IMR-90 (cell line): ENCODE results near the gene PPP1R9B. TPM values are rescaled to one million over a fixed set of nuclear protein-coding genes. Genes with fewer than 3 reads are reported as not detected.

Experiments used
- ATAC-seq: fragments of 200-7000 bp; cut with Tn5 transposase; 2 replicates; pipeline ENCODE4 v1.9.1; 2020; ENCODE audit warnings: low read depth, mild to moderate bottlenecking, moderate library complexity
- BruUV-seq: library from RNA; stranded (reverse); fragments of 400-500 nt; replicated peaks from 2 replicates; lab custom pipeline; 2021; lab: Mats Ljungman, UMichigan
- CTCF ChIA-PET: fragments of 300-600 bp; formaldehyde crosslinking; extraction: SDS; loops from one replicate; lab custom pipeline; 2021; ENCODE audit warnings: antibody characterized with exemption; lab: Yijun Ruan, JAX
- POLR2A ChIA-PET: fragments of 300-600 bp; sonication (Branson Sonifier 250); formaldehyde crosslinking; loops from one replicate; lab custom pipeline; 2022; ENCODE audit warnings: antibody characterized with exemption; ENCODE audit not compliant: unreplicated experiment; lab: Charles Lee
- DNase-seq: peaks from one replicate; pipeline ENCODE4 v3.0.0; 2013
- H2AFZ ChIP-seq: replicated peaks from 2 replicates; pipeline ENCODE3; 2013; ENCODE audit warnings: low read length, mild to moderate bottlenecking; ENCODE audit not compliant: poor library complexity
- H2AK5ac ChIP-seq: 2 replicates; pipeline ENCODE4 v1.6.1; 2013; ENCODE audit warnings: low read depth, low read length, inconsistent platforms
- H2AK9ac ChIP-seq: replicated peaks from 2 replicates; pipeline ENCODE3; 2013; ENCODE audit warnings: mild to moderate bottlenecking, low read depth, low read length, moderate library complexity; ENCODE audit not compliant: poor library complexity
- H2BK120ac ChIP-seq: 2 replicates; pipeline ENCODE4 v1.6.1; 2013; ENCODE audit warnings: low read depth, low read length, inconsistent platforms
- H2BK15ac ChIP-seq: 3 replicates; pipeline ENCODE4 v1.6.1; 2013; ENCODE audit warnings: low read depth, low read length, inconsistent platforms
- H2BK20ac ChIP-seq: 2 replicates; pipeline ENCODE4 v1.6.1; 2013; ENCODE audit warnings: low read depth, mild to moderate bottlenecking, inconsistent platforms, low read length, moderate library complexity
- H2BK5ac ChIP-seq: 2 replicates; pipeline ENCODE4 v1.6.1; 2013; ENCODE audit warnings: mild to moderate bottlenecking, low read depth, low read length, inconsistent platforms; ENCODE audit not compliant: poor library complexity, severe bottlenecking
- H3K14ac ChIP-seq: replicated peaks from 2 replicates; pipeline ENCODE4 v1.6.1; 2013; ENCODE audit warnings: low read depth, low read length, inconsistent platforms
- H3K18ac ChIP-seq: 2 replicates; pipeline ENCODE4 v1.6.1; 2013; ENCODE audit warnings: low read depth, low read length, control low read depth
- H3K23ac ChIP-seq: 2 replicates; pipeline ENCODE4 v1.6.1; 2013; ENCODE audit warnings: low read depth, low read length, inconsistent platforms
- H3K27ac ChIP-seq: 2 replicates; pipeline ENCODE4 v1.5.1; 2013; ENCODE audit warnings: mild to moderate bottlenecking, control low read depth, low read length; ENCODE audit not compliant: insufficient read depth
- H3K27me3 ChIP-seq: 2 replicates; pipeline ENCODE4 v1.6.1; 2013; ENCODE audit warnings: low read length; ENCODE audit not compliant: control insufficient read depth, insufficient read depth
- H3K36me3 ChIP-seq: 2 replicates; pipeline ENCODE4 v1.6.1; 2013; ENCODE audit warnings: low read length, mixed read lengths; ENCODE audit not compliant: control insufficient read depth, insufficient read depth
- H3K4ac ChIP-seq: 2 replicates; pipeline ENCODE4 v1.6.1; 2013; ENCODE audit warnings: low read depth, low read length, inconsistent platforms
- H3K4me1 ChIP-seq: 2 replicates; pipeline ENCODE4 v1.6.1; 2013; ENCODE audit warnings: low read length, mixed read lengths; ENCODE audit not compliant: control insufficient read depth, insufficient read depth
- H3K4me2 ChIP-seq: 2 replicates; pipeline ENCODE4 v1.6.1; 2013; ENCODE audit warnings: low read depth, mild to moderate bottlenecking, control low read depth, low read length, moderate library complexity
- H3K4me3 ChIP-seq: 2 replicates; pipeline ENCODE4 v1.5.1; 2013; ENCODE audit warnings: low read depth, mild to moderate bottlenecking, control low read depth, low read length, moderate library complexity; ENCODE audit not compliant: insufficient read depth
- H3K56ac ChIP-seq: 2 replicates; pipeline ENCODE4 v1.6.1; 2013; ENCODE audit warnings: low read length, inconsistent platforms; ENCODE audit not compliant: insufficient read depth; ENCODE audit errors: extremely low read depth
- H3K79me1 ChIP-seq, 2 experiments: 2 replicates each; pipeline ENCODE4 v1.6.1; 2013; ENCODE audit warnings: low read length in 2 of 2, inconsistent platforms in 1 of 2, low read depth in 1 of 2
- H3K9ac ChIP-seq: 2 replicates; pipeline ENCODE4 v1.6.1; 2013; ENCODE audit warnings: low read depth, low read length, control low read depth
- H3K9me1 ChIP-seq: 2 replicates; pipeline ENCODE4 v1.6.1; 2013; ENCODE audit warnings: low read length, inconsistent platforms; ENCODE audit not compliant: insufficient read depth
- H3K9me3 ChIP-seq: 2 replicates; pipeline ENCODE4 v1.6.1; 2013; ENCODE audit warnings: low read length; ENCODE audit not compliant: control insufficient read depth, insufficient read depth
- H4K20me1 ChIP-seq: 2 replicates; pipeline ENCODE4 v1.6.1; 2013; ENCODE audit warnings: low read length, inconsistent platforms; ENCODE audit not compliant: insufficient read depth
- H4K5ac ChIP-seq: 2 replicates; pipeline ENCODE4 v1.6.1; 2013; ENCODE audit warnings: mild to moderate bottlenecking, low read depth, low read length, control low read depth
- H4K8ac ChIP-seq, 2 experiments: 2 replicates each; pipeline ENCODE4 v1.6.1; 2013; ENCODE audit warnings: low read depth in 2 of 2, low read length in 2 of 2, control low read depth in 1 of 2, inconsistent platforms in 1 of 2
- H4K91ac ChIP-seq: 2 replicates; pipeline ENCODE4 v1.6.1; 2013; ENCODE audit warnings: low read depth, low read length, inconsistent platforms; ENCODE audit not compliant: insufficient read depth
- BHLHE40 ChIP-seq: fragments of 150-350 bp; IDR thresholded peaks from 2 replicates; pipeline ENCODE4 v1.6.1; 2016; ENCODE audit warnings: mild to moderate bottlenecking, low read depth, low read length
- CEBPB ChIP-seq: IDR thresholded peaks from 2 replicates; pipeline ENCODE4 v1.6.1; 2012; ENCODE audit warnings: low read depth, low read length, improper control_type of control experiment
- CHD1 ChIP-seq: IDR thresholded peaks from 2 replicates; pipeline ENCODE4 v1.6.1; 2012; ENCODE audit warnings: low read depth, low read length, improper control_type of control experiment
- CTCF ChIP-seq: conservative IDR thresholded peaks from 2 replicates; pipeline ENCODE4 v1.5.1; 2012; ENCODE audit warnings: mild to moderate bottlenecking, low read depth, low read length, improper control_type of control experiment
- ELK1 ChIP-seq: fragments of 150-350 bp; IDR thresholded peaks from 2 replicates; pipeline ENCODE4 v1.6.1; 2016; ENCODE audit warnings: low read depth, mild to moderate bottlenecking, low read length, moderate library complexity, borderline replicate concordance
- FOS ChIP-seq: fragments of 150-350 bp; IDR thresholded peaks from 2 replicates; pipeline ENCODE4 v1.6.1; 2016; ENCODE audit warnings: low read depth, low read length
- MAFK ChIP-seq: IDR thresholded peaks from 2 replicates; pipeline ENCODE4 v1.6.1; 2012; ENCODE audit warnings: low read depth, low read length, improper control_type of control experiment
- MAZ ChIP-seq: IDR thresholded peaks from 2 replicates; pipeline ENCODE4 v1.6.1; 2012; ENCODE audit warnings: low read depth, mild to moderate bottlenecking, low read length, improper control_type of control experiment, moderate library complexity, borderline replicate concordance
- MXI1 ChIP-seq: IDR thresholded peaks from 2 replicates; pipeline ENCODE4 v1.6.1; 2012; ENCODE audit warnings: low read depth, mild to moderate bottlenecking, low read length, moderate library complexity, borderline replicate concordance
- NFE2L2 ChIP-seq: fragments of 150-350 bp; IDR thresholded peaks from 2 replicates; pipeline ENCODE4 v1.6.1; 2016; ENCODE audit warnings: low read depth, mild to moderate bottlenecking, low read length
- POLR2A ChIP-seq: IDR thresholded peaks from 2 replicates; pipeline ENCODE4 v1.6.1; 2012; ENCODE audit warnings: mild to moderate bottlenecking, low read depth, low read length
- RAD21 ChIP-seq: IDR thresholded peaks from 2 replicates; pipeline ENCODE4 v1.6.1; 2012; ENCODE audit warnings: low read length, improper control_type of control experiment
- RCOR1 ChIP-seq: IDR thresholded peaks from 2 replicates; pipeline ENCODE4 v1.6.1; 2012; ENCODE audit warnings: mild to moderate bottlenecking, low read length, improper control_type of control experiment; ENCODE audit not compliant: insufficient replicate concordance
- RFX5 ChIP-seq: IDR thresholded peaks from 2 replicates; pipeline ENCODE4 v1.8.0; 2012; ENCODE audit warnings: low read depth, mild to moderate bottlenecking, low read length, moderate library complexity
- SMC3 ChIP-seq: fragments of 150-350 bp; IDR thresholded peaks from 2 replicates; pipeline ENCODE4 v1.6.1; 2016; ENCODE audit warnings: low read depth, mild to moderate bottlenecking, antibody characterized with exemption, low read length, moderate library complexity
- USF2 ChIP-seq: fragments of 150-350 bp; IDR thresholded peaks from 2 replicates; pipeline ENCODE4 v1.6.1; 2017; ENCODE audit warnings: mild to moderate bottlenecking, antibody characterized with exemption, low read length, low read depth
- WGBS, 2 experiments: methylation state at CpG; one replicate each; pipeline versions ENCODE4 v1.1.5 to v1.1.7; 2013; ENCODE audit warnings: missing lambda C conversion rate in 2 of 2; ENCODE audit not compliant: insufficient read length in 1 of 2; ENCODE audit errors: extremely low coverage in 2 of 2; 5-methylcytosine and 5-hydroxymethylcytosine counted together
- dilution Hi-C: fragments of 300-500 bp; cut with HindIII; formaldehyde crosslinking; loops from one replicate; pipeline ENCODE4 v1.14.3; 2018; ENCODE audit warnings: low sequenced_read_pairs; ENCODE audit not compliant: unreplicated experiment
- in situ Hi-C: fragments of 300-500 bp; cut with MboI; formaldehyde crosslinking; loops from 3 replicates; pipeline ENCODE4 v1.14.3; 2019; ENCODE audit warnings: low sequenced_read_pairs, inconsistent platforms, mixed read lengths
- intact Hi-C: fragments of 100-400 bp; cut with micrococcal nuclease; formaldehyde crosslinking; loops from 2 replicates; pipeline ENCODE4 v1.10.0; 2022
- polyA plus RNA-seq, 3 experiments: library from polyadenylated mRNA; depleted of rRNA; stranded (reverse); fragments of >200 nt; gene quantifications; 2 replicates each; pipeline ENCODE4 v1.2.3, GENCODE V29; 2012; ENCODE audit warnings: low replicate concordance in 1 of 3
- total RNA-seq: library from RNA; depleted of rRNA; stranded (reverse); fragments of >200 nt; gene quantifications from 2 replicates; pipeline ENCODE4 v1.2.3, GENCODE V29; 2012

Gene PPP1R9B
- total and polyA plus RNA-seq, 2 of the 4 experiments (the other 2 are of a cell fraction): 23.0 to 28.0 TPM

- Histone ChIP-seq H3K27ac (no peak overlapping the region), H2BK120ac (no peak overlapping the region), H4K20me1 (peaks cover 7% of the 10 kb centered on the region), H3K9me1 (peaks cover 9% of the 10 kb centered on the region; the same call in 1 of the 2 replicates), H3K9me3 (no peaks in the 10 kb centered on the region), H2BK5ac (peak overlapping the region; percentile 1), H4K8ac (no peak overlapping the region), H3K79me1 (peaks cover 1 to 11% of the 10 kb centered on the region in 2 experiments; a peak in 3 of 4 replicates), H3K36me3 (peaks cover 20% of the 10 kb centered on the region), H3K4me1 (peaks cover 18% of the 10 kb centered on the region), H3K27me3 (no peaks in the 10 kb centered on the region), H3K4me3 (no peak overlapping the region), H3K4ac (no peak overlapping the region), H3K9ac (no peak overlapping the region), H3K56ac (no peak overlapping the region), H3K14ac (no peak overlapping the region), H2AK9ac (peak overlapping the region; percentile 26), H3K4me2 (no peak overlapping the region), H2BK15ac (no peak overlapping the region), H2AK5ac (no peak overlapping the region), H2AFZ (peak overlapping the region; percentile 45), H3K18ac (no peak overlapping the region), H4K91ac (no peak overlapping the region), H4K5ac (no peak overlapping the region), H2BK20ac (no peak overlapping the region), H3K23ac (no peak overlapping the region)
- no TSS peak for BruUV-seq
- ATAC-seq: peak; percentile 45
- dilution Hi-C loops: no loop called here
- intact Hi-C loops: no loop called here
- WGBS, 2 experiments: 40% methylated on average over 1 of the region's 15 CpGs; no CpG with 5 or more reads in 1 of the 2 experiments
- ChIA-PET POLR2A (no interaction called here), CTCF (no interaction called here)
- DNase-seq: peak; percentile 34
- in situ Hi-C loops: no loop called here
- no peak for TF ChIP-seq BHLHE40
- no peak for TF ChIP-seq POLR2A
- no peak for TF ChIP-seq FOS
- TF ChIP-seq RCOR1: no peak
- TF ChIP-seq RAD21: no peak
- no peak for TF ChIP-seq USF2
- no peak for TF ChIP-seq CTCF
- no peak; the same call in 1 of the 2 replicates for TF ChIP-seq MAZ
- TF ChIP-seq MXI1: no peak
- no peak for TF ChIP-seq SMC3
- no peak for TF ChIP-seq MAFK
- TF ChIP-seq ELK1: no peak
- no peak for TF ChIP-seq CEBPB
- TF ChIP-seq NFE2L2: no peak
- no peak for TF ChIP-seq RFX5
- TF ChIP-seq CHD1: no peak
These were observed 49.5 kb downstream of the PPP1R9B start for GRCh38 chr17:50100921-50101345.
